OCI-LY1 (cell line): Measurements from ENCODE around the gene BAG3.

Experiments
- H2AFZ ChIP-seq: fragments of 200-600 bp; sonication (generic), shearing (Covaris generic); 2 replicates; pipeline ENCODE4 v1.6.0; 2014; ENCODE audit warnings: antibody characterized with exemption, mild to moderate bottlenecking, low read length
- H3F3A ChIP-seq: fragments of 200-600 bp; sonication (generic), shearing (Covaris generic); 2 replicates; pipeline ENCODE4 v1.6.0; 2014; ENCODE audit warnings: mild to moderate bottlenecking, antibody characterized with exemption, low read length, moderate library complexity; ENCODE audit not compliant: insufficient read depth
- H3K27ac ChIP-seq: fragments of 200-600 bp; sonication (generic); 2 replicates; pipeline ENCODE4 v1.5.1; 2014; ENCODE audit warnings: low read length, mixed run types, mild to moderate bottlenecking, low read depth; ENCODE audit not compliant: poor library complexity, severe bottlenecking
- H3K27me3 ChIP-seq: fragments of 200-600 bp; sonication (generic); 2 replicates; pipeline ENCODE4 v1.6.0; 2014; ENCODE audit warnings: antibody characterized with exemption, mild to moderate bottlenecking, low read length, moderate library complexity; ENCODE audit not compliant: insufficient read depth
- H3K36me3 ChIP-seq: fragments of 200-600 bp; sonication (generic); 2 replicates; pipeline ENCODE4 v1.6.1; 2014; ENCODE audit warnings: mild to moderate bottlenecking, antibody characterized with exemption, low read length, moderate library complexity, mixed read lengths; ENCODE audit not compliant: insufficient read depth
- H3K4me1 ChIP-seq: fragments of 200-600 bp; sonication (generic); 2 replicates; pipeline ENCODE4 v1.5.1; 2014; ENCODE audit warnings: mild to moderate bottlenecking, low read length, moderate library complexity; ENCODE audit not compliant: insufficient read depth, severe bottlenecking
- H3K4me2 ChIP-seq: fragments of 200-600 bp; sonication (generic), shearing (Covaris generic); 2 replicates; pipeline ENCODE4 v1.6.1; 2014; ENCODE audit warnings: low read length
- H3K4me3 ChIP-seq: fragments of 200-600 bp; sonication (generic); 2 replicates; pipeline ENCODE4 v1.5.1; 2014; ENCODE audit warnings: low read length, low read depth, mild to moderate bottlenecking, mixed read lengths; ENCODE audit not compliant: poor library complexity, severe bottlenecking
- H3K79me2 ChIP-seq: fragments of 200-600 bp; shearing (Covaris generic); 2 replicates; pipeline ENCODE4 v1.6.1; 2016; ENCODE audit warnings: mixed run types, low read length, mixed read lengths; ENCODE audit not compliant: insufficient read depth
- H3K9ac ChIP-seq: fragments of 200-600 bp; sonication (generic), shearing (Covaris generic); 2 replicates; pipeline ENCODE4 v1.6.1; 2014; ENCODE audit warnings: mild to moderate bottlenecking, low read length, mixed read lengths
- H3K9me2 ChIP-seq: fragments of 200-600 bp; sonication (generic), shearing (Covaris generic); 2 replicates; pipeline ENCODE4 v1.6.1; 2014; ENCODE audit warnings: low read depth, mild to moderate bottlenecking, low read length, mixed read lengths
- H3K9me3 ChIP-seq: fragments of 200-600 bp; shearing (Covaris generic); 2 replicates; pipeline ENCODE4 v1.6.1; 2014; ENCODE audit warnings: low read length, mixed read lengths
- H4K20me1 ChIP-seq: fragments of 200-600 bp; sonication (generic), shearing (Covaris generic); 2 replicates; pipeline ENCODE4 v1.6.0; 2016; ENCODE audit warnings: mild to moderate bottlenecking, low read length; ENCODE audit not compliant: insufficient read depth
- CTCF ChIP-seq: fragments of 200-600 bp; sonication (generic), shearing (Covaris generic); IDR thresholded peaks from 2 replicates; pipeline ENCODE4 v1.5.1; 2017; ENCODE audit warnings: mild to moderate bottlenecking, antibody characterized with exemption, low read length, moderate library complexity, mixed read lengths
- EZH2 ChIP-seq: fragments of 200-600 bp; sonication (generic), shearing (Covaris generic); IDR thresholded peaks from 2 replicates; pipeline ENCODE4 v1.8.0; 2017; ENCODE audit warnings: borderline replicate concordance, mixed run types, mild to moderate bottlenecking, antibody characterized with exemption, low read length, moderate library complexity, mixed read lengths

Gene BAG3

GRCh38 chr10:119653209-119653608 is 2.0 kb downstream of the BAG3 start:
- Histone ChIP-seq H3K4me2 (no peak overlapping the region), H3F3A (0 out of 2 replicates have a peak, but pooled peaks cover 4% of the 10 kb centered on the region)

DNA sequence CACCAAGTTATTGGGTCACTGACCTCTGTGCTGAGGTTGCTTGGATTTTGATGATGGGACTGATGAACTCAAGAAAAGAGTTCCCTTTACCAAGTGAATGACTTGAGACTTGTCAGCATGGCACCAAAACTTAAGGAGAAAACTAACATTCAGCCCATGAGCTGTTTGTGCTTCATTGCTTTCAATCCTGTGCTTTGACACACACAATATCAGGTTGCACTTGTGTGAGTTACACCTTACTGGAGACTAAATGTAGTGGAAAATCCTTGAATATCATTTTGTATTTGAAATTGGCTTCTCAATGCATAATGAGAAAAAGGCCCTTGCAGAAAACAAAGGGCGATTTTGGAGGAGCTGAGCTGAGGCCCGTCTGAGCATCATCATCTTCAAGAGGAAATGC is 2.7 kb downstream of the BAG3 start:
- Histone ChIP-seq H3K9me3 (no peaks in the 10 kb centered on the region), H3K27me3 (peaks cover 3% of the 10 kb centered on the region; the same call in 1 of the 2 replicates), H3K27ac (no peak overlapping the region), H3K4me3 (no peak overlapping the region), H3K9ac (no peak overlapping the region), H4K20me1 (no peaks in the 10 kb centered on the region), H3K9me2 (no peaks in the 10 kb centered on the region), H3K4me2 (no peak overlapping the region), H3K4me1 (peaks cover 17% of the 10 kb centered on the region), H3F3A (0 out of 2 replicates have a peak, but pooled peaks cover 4% of the 10 kb centered on the region), H3K79me2 (no peaks in the 10 kb centered on the region), H2AFZ (no peak overlapping the region), H3K36me3 (no peaks in the 10 kb centered on the region)
- no peak for TF ChIP-seq EZH2
- TF ChIP-seq CTCF: no peak

More at GRCh38 chr10:119653209-119653608, 2.0 kb downstream of the BAG3 start:
- Histone ChIP-seq H3K9ac (no peak overlapping the region), H3K36me3 (no peaks in the 10 kb centered on the region), H3K27ac (no peak overlapping the region), H2AFZ (no peak overlapping the region), H3K27me3 (peaks cover 3% of the 10 kb centered on the region; the same call in 1 of the 2 replicates), H3K4me1 (peaks cover 17% of the 10 kb centered on the region), H3K9me3 (no peaks in the 10 kb centered on the region), H4K20me1 (no peaks in the 10 kb centered on the region), H3K4me3 (no peak overlapping the region), H3K79me2 (no peaks in the 10 kb centered on the region), H3K9me2 (no peaks in the 10 kb centered on the region)
- TF ChIP-seq EZH2: no peak
- no peak for TF ChIP-seq CTCF

GRCh38 chr10:119654540-119654939 is 3.4 kb downstream of the BAG3 start:
- Histone ChIP-seq H3K79me2 (no peaks in the 10 kb centered on the region), H2AFZ (no peak overlapping the region), H3K4me3 (no peak overlapping the region), H3K9ac (no peak overlapping the region), H4K20me1 (no peaks in the 10 kb centered on the region), H3K36me3 (no peaks in the 10 kb centered on the region; the same call in 1 of the 2 replicates), H3K4me1 (peaks cover 17% of the 10 kb centered on the region), H3K27me3 (peaks cover 5% of the 10 kb centered on the region; the same call in 1 of the 2 replicates), H3K4me2 (no peak overlapping the region), H3K27ac (no peak overlapping the region), H3K9me2 (no peaks in the 10 kb centered on the region), H3K9me3 (peaks cover 3% of the 10 kb centered on the region; the same call in 1 of the 2 replicates), H3F3A (0 out of 2 replicates have a peak, but pooled peaks cover 4% of the 10 kb centered on the region)
- TF ChIP-seq CTCF: no peak
- TF ChIP-seq EZH2: no peak
